GM18868 (cell line): ENCODE results near the gene MTARC2.

Experiments
- ATAC-seq: cut with Tn5 transposase; IDR thresholded peaks from one replicate; pipeline ENCODE4 v1.9.1; 2021; ENCODE audit warnings: mild to moderate bottlenecking, moderate library complexity; ENCODE audit not compliant: unreplicated experiment

The MTARC2 gene

DNA sequence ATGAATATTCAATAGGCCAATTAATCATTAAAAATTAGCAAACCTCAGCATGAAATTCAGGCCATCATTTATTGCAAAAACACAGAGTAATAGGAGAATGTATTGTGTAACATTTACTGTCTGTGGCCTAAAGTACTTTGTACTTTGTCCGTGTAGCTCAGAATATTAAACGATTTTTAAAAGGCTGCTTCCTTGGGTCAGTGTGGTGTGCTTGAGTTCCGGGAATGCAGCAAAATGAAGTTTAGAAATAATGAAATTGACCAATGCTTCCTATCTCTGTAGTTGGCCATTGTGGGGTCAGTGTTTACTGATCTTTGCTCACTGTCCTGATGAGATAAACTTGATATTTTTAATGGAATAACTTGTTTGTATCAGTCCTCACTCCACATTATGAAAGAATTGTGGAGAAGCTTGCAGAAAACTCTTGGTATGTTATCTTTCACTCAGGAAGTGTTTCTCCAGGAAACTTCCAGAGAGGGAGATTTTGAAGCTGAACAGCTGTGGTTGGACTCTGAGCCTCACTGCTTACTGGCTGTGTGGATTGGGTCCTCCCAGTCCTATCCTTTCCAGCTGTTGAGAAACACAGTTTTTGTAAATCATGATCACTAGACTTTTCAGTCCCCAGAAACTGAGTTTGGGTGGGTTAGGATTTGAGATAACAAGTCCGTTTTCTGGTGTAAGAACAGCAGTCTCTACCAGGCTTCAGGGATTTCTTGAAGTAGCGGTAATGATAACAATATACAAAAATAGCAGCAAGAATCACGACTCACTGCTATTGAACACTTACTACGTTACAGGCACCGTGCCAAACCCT, 19.4 kb downstream of the MTARC2 start:
- peak; percentile 41 for ATAC-seq

GRCh38 chr1:220768126-220768601, 20.0 kb downstream of the MTARC2 start:
- ATAC-seq = peak; percentile 31

DNA sequence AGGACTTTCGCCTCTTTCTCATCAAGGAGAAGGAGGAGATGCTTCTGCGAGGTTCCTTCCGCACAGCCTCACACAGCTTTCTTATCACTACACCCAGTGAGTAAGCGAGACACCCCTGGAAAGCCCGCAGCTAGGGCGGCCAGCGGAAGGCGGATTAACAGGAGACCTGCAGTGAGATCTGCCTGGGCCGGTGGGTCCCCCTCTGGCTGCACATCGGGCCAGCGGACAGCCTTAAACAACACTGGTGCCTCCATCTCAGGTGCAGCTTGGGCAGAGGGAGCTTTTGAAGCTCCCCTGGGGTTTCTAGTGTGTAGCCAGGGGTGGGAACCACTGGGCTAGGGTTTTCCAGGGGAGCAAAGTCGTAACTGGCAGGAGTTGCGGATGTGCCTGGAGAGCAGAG, 21.1 kb downstream of the MTARC2 start:
- no peak for ATAC-seq

GRCh38 chr1:220770245-220770913, 22.3 kb downstream of the MTARC2 start:
- ATAC-seq = peak; percentile 65

DNA sequence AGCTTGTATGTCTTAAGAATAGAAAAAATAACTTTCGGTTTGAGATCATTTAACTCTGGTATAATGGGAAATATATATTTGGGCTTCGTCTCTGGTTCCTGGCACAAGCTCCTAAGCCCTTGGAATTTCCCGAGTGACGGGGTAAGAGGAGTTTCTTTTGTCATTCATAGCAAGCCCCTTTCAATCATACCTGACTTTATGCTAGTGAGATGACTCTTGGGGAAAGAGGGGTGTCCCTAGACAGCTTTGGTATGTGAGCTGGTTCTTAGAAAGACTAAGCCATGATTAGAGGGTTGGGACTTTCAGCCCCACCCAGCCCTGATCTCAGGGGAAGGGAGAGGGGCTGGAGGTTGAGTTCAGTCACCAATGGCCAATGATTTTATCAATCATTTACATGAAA, 24.7 kb downstream of the MTARC2 start:
- ATAC-seq = peak; percentile 25

GRCh38 chr1:220775240-220775853, 27.2 kb downstream of the MTARC2 start:
- ATAC-seq = no peak

- ATAC-seq = no peak
These were observed 28.1 kb downstream of the MTARC2 start for GRCh38 chr1:220776254-220776653.

GRCh38 chr1:220776720-220777326, 28.7 kb downstream of the MTARC2 start:
- ATAC-seq = peak; percentile 81

- no peak for ATAC-seq
These were observed 35.3 kb downstream of the MTARC2 start for GRCh38 chr1:220783453-220783852.

DNA sequence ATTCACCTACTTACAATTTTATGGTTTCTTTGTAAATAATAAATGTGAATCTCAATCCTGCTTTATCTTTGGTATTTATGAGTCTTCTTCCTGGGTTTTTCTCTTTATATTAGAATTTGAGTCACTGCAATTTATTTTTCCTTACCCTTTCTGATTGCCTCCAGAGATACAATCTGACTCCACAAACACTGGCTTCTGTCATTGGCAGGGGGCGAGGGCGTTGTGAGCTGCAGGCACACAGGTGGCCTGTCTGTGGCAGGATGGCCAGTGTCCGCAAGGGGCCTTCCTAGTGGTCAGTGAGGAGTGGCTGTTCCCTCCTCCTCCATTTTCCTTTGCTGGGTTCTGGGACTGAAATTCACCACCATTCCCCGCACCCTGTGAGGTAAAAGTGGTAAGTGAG, 36.6 kb downstream of the MTARC2 start:
- no peak for ATAC-seq

- ATAC-seq = no peak
These were observed 37.3 kb downstream of the MTARC2 start for GRCh38 chr1:220785166-220786056.

DNA sequence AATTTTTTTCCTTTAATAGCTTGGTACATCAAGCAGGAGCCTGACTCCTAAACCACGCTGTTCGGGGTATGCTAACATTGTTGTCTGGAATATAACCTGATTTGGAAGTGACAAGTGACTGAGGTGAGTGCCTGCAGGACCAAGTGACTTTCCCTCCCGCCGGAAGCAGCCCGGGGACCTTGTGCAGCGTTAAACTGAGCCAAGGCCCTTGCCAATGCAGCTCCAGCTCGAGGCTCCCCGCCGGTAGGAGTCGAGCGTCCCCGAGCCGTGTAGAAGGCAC, 37.9 kb downstream of the MTARC2 start:
- peak; percentile 22 for ATAC-seq

DNA sequence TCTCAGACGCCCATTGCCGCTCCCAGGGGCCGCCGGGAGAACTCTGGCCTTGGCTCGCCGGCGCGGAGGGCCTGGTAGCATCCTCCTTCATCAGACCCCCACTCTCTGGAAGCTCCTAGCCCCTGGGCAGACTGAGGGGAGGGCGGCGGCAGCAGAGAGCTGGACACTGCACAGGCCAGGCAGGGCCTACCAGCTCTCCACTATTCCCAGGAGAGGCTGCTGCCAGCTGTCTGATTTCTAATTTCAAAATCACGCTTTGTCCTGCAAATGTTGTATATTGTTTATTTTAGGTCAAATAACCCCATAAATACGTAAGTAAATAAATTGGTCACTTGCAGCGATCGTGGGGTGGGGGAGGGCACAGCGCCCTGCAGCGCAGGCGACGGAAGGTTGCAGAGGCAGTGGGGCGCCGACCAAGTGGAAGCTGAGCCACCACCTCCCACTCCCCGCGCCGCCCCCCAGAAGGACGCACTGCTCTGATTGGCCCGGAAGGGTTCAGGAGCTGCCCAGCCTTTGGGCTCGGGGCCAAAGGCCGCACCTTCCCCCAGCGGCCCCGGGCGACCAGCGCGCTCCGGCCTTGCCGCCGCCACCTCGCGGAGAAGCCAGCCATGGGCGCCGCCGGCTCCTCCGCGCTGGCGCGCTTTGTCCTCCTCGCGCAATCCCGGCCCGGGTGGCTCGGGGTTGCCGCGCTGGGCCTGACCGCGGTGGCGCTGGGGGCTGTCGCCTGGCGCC, 38.4 kb downstream of the MTARC2 start, which contains the start of gene MTARC1:
MTARC1 (plus strand) TSS at position 577 of the 732 bp plus-strand sequence; CDS start at position 609, 32 bp downstream.
- ATAC-seq = peak; percentile 68

DNA sequence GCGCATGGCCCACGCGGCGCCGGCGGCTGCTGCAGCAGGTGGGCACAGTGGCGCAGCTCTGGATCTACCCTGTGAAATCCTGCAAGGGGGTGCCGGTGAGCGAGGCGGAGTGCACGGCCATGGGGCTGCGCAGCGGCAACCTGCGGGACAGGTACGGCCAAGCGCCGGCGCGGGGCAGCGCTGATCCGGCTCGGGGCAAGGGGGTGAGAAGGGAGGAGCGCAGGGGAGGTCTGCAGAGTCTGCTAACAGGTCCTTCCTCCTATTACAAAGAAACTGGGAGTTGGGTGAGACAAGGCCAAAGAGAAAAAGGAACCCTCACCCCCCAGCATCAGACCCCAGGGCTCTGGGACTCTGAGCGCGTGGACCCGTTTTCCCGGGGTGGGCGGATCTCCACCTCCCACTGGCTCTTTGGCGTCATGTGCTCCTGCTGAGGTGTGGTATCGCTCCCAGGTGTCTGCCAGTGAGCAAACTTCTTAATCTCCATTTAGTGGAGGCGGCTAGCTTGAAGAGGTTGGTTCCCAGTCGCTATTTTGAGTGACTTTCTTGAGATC, 39.0 kb downstream of the MTARC2 start:
- ATAC-seq = peak; percentile 53

GRCh38 chr1:220788900-220789299, 40.8 kb downstream of the MTARC2 start:
- ATAC-seq = no peak

- ATAC-seq = no peak
These were observed 41.5 kb downstream of the MTARC2 start for GRCh38 chr1:220789532-220790147.

DNA sequence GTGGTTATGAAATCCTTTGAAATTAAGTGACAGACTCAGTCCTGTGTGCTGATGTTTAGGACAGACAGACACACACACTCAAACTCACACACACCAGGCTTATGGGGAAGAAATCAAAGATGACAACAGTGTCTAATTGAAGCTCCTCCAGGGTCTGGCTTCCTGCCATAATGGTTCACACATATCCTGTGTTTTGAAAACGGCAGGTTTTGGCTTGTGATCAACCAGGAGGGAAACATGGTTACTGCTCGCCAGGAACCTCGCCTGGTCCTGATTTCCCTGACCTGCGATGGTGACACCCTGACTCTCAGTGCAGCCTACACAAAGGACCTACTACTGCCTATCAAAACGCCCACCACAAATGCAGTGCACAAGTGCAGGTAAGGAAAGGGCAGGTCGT, 43.2 kb downstream of the MTARC2 start:
- no peak for ATAC-seq

DNA sequence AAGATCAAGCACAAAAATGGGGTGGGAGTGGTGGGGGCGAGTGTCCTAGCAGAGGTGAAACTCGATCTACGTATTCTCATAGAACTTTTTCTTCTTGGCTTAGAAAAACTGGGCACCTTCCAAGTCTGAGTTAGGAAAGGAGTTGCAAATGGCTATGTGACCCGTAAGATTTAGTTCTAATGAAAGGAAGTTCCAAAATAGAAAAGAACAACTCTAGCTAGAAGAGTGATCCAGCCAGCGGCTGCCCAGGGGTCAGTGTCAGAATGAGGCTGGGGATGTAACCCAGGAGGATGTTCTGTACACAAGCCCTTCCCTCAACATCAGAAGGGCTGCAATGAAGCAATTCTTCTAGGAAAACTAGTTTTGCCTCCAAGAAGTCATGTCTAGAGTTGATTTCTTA, 43.8 kb downstream of the MTARC2 start:
- ATAC-seq = no peak

GRCh38 chr1:220796530-220796929, 48.4 kb downstream of the MTARC2 start:
- ATAC-seq = no peak
